CD4-positive, alpha-beta T cell treated with Interleukin-6 for 4 hours (primary cell): ENCODE results near the gene FNDC8.
"Not testable (repeated sequence)": the region's sequence is repeated elsewhere in the genome, so short reads cannot be mapped to it uniquely, and the experiment has no call there.

Experiments used
- DNase-seq: peaks from one replicate; pipeline ENCODE4 v3.0.0-alpha.2; 2020; ENCODE audit warnings: mixed read lengths

Gene FNDC8

DNA sequence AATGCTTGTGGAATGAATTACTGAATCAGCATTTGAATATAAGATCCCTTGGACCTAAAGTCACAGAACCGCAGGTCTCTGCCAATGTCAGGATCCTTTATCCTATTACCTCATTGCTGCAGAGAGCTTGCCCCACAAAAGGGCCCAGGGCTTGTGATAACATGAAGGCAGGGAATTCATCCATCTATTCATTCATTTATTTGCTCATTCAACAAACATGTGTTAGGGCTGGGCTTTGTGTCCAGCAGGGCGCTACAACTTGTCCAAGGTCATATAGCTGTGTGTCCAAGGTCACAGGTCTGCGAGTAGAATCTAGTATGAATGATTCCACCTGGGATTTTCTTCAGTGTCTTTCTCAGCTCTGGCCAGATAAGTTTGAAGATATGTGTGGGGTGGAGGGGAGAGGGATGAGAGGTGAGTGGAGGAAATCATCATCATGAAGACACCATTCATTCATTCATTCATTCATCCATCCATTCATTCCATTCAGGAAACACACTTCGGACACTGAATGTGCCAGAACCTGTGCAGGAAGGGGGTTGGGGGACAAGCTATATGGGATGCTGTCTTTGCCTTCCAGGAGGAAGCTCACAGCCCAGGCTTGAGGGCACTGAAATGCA is 24.9 kb downstream of the FNDC8 start:
- DNase-seq: no peak

DNA sequence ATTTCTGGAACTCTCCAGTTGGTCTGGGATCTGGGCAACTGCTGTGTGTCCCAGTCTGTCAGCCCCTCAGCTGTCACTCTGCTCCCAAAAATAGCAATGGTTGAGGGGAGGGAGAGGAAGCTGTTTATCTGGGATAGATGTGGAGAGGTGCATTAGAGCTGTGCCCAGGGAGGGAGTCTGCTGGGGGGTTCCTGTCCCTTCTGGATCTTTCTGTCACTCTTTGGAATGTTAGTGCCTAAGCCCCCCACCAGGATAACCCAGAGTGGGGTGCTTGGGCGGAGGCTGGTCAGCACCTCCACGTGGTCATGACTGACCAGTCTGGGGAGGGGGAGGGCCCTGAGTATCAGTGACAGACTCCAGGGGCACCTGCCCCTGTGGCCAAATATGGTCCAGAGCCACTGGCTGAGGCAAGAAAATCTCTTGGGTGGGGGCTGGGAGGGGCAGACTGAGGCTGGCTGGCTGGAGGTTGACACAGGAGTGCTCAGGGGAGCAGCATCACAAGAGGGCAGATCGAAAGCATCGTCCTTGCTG is 26.0 kb downstream of the FNDC8 start, which contains the start of gene UNC45B:
UNC45B (plus strand) TSS at position 443 of the 531 bp plus-strand sequence. CDS start 447 bp downstream, outside the sequence.
- no peak for DNase-seq

DNA sequence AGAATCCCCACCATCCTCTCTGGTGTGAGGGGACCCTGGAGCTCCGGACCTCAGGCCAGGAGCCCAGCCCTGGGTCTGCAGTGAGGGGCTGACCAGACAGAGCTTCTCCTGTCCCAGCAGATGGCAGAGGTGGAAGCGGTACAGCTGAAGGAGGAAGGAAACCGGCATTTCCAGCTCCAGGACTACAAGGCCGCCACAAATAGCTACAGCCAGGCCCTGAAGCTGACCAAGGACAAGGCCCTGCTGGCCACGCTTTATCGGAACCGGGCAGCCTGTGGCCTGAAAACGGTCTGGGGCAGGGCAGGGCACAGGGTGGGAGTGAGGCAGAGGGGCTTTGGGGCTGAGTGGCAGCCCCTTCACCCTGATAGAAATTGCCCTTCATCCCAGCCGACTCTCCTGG is 26.7 kb downstream of the FNDC8 start:
- DNase-seq: no peak

DNA sequence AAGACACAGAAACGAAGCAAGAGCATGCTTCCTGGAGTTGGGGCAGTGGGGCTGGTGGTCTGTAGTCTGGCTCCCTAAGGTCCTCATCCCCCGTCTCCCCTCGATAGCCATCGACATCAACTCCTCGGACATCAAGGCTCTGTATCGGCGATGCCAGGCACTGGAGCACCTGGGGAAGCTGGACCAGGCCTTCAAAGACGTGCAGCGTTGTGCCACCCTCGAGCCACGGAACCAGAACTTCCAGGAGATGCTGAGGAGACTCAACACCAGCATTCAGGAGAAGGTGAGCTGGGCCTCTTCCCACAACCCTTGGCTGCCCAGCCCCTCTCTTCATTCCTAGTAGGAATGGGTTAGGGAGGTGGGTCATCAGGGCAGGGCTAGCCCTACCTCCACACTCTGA is 28.5 kb downstream of the FNDC8 start:
- no peak for DNase-seq

DNA sequence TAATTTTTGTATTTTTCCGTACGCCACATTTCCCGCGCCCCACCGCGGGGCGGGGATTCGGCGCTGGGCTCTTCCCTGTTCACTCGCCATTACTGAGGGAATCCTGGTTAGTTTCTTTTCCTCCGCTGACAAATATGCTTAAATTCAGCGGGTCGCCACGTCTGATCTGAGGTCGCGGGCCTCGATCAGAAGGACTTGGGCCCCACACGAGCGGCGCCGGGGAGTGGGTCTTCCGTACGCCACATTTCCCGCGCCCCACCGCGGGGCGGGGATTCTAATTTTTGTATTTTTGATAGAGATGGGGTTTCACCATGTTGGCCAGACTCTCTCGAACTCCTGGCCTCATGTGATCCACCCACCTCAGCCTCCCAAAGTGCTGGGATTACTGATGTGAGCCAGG is 29.7 kb downstream of the FNDC8 start:
- DNase-seq: not testable (repeated sequence)

DNA sequence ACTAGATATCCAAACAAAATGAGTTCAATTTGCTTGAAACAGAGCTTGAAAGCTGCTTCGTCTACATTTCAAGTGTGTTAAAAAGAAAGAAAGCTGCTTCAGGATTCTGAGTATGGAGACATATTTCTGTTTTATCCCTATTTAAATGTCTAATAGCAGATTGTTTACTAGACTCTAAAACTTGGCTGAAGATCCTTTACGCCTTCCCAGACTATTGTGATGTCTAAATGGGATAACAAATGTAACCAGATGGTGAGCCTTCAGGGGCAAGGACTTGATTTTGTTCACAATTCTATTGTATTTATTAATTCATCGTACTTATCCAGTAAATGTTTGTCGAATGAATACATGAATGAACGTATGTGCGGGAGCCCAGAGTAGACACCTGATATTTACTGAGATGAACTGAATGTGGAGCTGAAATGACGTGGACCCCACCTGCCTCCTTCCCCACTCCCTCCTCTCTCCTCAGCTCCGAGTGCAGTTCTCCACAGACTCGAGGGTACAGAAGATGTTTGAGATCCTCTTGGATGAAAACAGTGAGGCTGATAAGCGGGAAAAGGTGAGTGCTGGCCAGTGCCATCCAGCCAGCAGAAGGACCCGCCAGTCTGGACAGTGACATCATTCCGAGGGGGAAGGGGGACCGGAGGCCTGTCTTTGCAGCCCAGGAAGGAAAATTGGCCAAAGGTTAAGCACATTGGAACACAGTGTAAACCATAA is 31.2 kb downstream of the FNDC8 start:
- DNase-seq: no peak

DNA sequence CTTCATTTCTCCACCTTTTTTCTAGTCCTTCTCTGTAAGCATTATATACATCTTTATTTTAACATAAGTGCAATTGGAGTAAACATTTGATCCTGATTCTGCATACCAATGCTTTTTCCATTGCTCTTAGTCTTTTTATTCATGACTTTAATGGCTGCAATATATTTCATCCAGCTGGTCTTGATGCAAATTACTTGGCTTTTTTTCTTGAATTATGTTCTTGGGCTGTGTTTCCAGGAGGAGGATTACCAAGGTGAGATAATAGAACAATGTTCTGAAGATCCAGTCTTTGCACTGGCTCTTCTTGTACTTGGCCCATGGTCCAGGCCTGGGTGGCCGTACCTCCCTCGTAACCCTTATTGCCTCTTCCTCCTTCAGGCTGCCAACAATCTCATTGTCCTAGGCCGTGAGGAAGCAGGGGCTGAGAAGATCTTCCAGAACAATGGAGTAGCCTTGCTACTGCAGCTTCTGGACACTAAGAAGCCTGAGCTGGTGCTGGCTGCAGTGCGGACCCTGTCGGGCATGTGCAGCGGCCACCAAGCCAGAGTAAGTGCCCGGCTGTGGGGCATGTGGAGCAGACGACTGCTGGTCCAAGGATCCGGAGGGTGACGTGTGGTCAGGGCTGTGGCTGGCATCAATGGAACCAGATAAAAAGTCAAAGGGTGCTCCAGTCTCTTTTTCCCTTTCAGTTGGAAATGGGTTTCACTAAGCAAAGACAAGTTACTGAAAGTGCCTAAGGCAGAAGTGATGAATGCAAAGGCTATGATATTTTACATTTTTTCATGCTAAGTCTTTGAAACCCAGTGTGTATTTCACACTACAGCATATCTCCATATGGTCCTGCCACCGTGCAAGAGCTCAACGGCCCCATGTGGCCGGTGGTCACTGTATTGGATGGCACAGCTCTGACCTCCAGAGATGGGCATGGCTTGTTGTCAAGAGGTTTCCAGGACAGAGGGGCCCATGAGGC is 33.1 kb downstream of the FNDC8 start:
- no peak for DNase-seq

DNA sequence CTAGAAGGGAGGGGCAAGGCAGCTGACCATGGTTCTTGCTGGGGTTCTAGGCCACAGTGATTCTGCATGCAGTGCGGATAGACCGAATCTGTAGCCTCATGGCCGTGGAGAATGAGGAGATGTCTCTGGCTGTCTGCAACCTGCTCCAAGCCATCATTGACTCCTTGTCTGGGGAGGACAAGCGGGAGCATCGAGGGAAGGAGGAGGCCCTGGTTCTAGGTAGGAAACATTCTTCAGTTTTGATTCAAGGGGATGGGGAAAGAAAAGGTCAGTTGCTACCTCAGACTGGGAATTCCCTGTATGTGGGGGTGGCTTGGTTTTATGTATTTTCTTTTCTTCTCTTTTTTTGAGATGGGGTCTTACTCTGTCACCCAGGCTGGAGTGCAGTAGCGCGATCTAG is 33.8 kb downstream of the FNDC8 start:
- DNase-seq: no peak

DNA sequence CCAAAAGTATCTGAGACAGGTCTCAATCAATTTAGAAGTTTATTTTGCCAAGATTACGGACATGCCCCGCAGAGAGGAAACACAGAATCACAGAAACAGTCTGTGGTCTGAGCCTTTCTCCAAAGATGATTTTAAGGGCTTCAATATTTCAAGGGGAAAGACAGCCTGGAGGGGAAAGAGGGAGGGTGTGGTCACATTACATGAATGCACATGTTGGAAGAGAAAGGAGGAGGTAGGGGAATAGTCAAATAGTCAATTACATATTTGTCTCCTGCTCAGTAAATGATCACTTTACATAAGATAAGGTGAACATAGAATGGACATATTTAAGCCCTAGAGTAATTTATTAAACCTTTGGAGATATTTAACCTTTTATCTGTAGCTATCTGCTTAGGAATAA is 38.5 kb downstream of the FNDC8 start:
- no peak for DNase-seq

DNA sequence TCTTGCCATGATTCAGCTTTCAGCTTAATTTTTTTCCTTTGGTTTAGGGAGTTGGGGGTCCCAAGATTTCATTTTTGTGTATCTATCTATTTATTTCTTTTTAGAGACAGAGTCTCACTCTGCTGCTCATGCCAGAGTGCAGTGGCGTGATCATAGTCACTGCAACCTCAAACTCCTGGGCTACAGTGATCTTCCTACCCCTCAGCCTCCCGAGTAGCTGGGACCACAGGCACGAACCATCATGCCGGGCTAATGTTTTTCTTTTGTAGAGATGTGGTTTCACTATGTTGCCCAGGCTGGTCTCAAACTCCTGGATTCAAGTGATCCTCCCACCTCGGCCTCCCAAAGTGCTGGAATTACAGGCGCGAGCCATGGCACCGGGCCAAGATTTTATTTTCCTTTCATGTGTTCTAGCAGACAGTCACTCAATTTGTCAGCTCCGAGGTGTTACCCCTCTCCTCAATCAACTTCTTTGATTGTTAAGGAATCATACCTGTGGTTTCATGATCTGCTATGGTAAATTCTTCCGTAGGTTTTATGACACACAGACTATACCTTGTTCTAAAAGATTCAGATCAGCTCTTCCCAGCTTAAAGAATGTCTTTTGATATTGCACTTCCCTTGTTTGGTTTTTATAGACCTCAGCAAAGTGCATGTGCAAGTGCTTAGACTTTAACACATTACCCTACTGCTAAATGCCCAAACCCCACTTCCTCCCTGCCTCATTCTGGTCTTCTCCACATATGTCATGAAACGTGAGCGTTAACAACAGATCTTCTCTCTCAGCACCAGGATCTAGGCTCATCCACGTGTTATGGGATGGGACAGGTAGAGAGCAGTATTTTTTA is 39.2 kb downstream of the FNDC8 start:
- peak; percentile 59 for DNase-seq

DNA sequence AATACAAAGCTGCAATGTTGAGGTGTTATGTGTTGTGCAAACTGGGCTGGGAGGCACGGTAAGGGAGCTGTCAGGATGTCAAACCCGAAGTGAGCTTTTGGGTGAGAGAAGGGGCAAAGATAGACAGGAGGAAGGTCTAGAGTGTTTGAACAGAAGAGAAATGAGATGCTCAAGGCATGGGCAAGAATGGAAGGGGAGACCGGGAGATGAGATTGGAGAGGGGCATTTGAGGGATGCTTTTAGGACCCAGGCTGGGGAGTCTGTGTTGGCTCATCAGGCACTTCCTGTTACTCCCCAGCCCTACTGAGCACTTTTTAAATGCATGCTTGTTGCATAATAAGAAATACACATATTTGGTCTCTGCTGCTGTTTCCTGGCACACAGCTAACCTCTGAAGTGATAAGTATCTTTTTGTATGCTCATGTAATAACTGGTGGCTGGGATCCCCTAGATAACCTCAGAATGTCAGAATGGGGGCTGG is 39.9 kb downstream of the FNDC8 start:
- DNase-seq: peak; percentile 52

DNA sequence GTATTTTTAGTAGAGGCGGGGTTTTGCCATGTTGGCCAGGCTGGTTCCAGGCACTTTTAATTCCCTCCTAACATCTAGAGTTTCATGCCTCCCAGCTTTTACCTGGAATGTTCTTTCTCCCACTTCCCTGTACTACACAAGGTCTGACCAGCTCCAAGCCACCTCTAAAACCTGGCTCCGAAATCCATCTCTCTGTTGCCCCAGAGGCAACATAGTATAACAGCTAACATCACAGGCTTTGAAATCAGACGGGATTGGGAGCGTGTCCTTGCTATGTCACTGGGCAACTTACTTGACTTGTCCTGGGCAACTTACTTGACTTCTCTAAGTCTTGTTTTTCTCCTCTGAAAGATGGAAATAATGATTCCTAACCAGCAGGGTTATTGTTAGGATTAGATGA is 41.3 kb downstream of the FNDC8 start:
- no peak for DNase-seq

DNA sequence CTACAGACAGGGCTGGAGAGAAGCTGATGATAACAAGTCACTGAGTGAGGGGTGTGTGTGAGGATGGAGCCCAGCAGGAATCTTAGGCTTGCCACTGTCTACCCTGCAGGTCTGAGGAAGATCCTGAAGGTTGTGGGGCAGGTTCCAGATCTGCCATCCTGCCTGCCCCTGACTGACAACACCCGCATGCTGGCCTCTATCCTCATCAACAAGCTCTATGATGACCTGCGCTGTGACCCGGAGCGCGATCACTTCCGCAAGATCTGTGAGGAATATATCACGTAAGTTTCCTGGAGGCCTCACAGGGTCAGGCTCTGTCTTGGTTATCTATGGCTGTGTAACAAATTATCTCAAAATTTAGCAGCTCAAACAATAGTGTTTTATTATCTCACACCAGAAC is 42.5 kb downstream of the FNDC8 start:
- no peak for DNase-seq

DNA sequence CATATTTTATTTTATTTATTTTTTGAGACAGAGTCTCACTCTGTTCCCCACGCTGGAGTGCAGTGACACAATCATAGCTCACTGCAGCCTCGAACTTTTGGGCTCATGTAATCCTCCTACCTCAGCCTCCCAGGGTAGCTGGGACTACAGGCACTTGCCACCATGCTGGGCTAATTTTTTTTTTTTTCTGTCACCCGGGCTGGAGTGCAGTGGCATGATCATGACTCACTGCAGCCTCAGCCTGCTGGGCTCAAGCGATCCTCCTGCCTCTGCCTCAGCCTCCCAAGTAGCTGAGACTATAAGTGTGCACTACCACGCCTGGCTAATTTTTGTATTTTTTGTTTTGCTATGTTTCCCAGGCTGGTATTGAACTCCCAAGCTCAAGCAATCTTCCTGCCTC is 43.3 kb downstream of the FNDC8 start:
- DNase-seq: no peak

DNA sequence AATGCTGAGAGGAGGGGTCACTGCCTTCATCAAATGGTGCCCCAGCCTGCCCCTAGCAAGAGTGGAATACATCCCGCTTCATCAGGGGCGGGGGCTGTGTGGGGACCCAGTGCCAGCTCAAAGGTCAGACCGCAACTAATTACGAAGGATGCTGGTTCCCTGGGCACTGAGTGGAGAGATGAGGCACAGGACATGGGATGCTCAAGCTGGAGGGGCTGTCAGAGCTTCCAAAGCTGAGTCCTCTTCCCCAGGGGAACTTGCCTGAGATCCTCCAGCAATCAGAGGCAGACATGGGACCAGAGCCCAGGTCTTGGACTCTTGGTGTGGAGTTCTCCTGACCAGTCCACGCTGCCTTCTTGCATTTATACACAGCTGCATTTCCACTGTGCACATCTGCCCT is 45.1 kb downstream of the FNDC8 start:
- no peak for DNase-seq

DNA sequence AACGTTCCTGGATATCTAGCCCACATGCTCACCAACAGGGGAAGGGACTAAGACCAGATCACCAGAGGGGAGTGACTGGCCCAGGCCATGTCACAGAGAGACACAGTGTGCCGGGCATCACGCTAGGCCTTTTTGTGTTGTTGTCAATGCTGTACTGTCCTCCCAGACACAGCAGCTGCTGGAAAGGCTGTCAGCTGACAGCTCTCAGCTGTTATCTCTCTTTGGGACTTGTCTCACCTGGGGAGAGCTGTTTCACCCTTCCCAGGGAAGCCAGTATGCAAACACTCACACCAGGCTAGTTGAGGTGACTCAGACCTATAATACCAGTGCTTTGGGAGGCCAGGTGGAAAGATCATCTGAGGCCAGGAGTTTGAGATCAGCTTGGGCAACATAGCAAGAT is 45.6 kb downstream of the FNDC8 start:
- no peak for DNase-seq

DNA sequence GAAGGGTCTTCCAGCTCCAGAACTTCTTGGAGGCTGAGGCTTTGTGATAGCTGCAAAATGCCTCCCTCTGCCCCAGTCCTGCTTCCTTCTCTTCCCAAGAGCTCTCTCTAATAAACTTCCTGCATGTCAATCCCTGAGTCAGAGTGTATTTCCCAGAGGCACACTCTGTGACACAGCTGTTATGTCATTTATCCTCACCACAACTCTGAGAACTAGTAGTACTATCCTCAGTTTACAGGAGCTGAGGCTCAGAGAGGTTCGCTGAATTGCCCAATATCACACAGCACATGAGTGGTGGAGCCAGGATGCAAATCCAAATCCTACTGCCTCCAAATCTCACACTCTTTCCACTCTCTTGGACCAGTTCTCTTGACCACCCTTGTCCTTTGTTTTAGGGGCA is 46.3 kb downstream of the FNDC8 start:
- DNase-seq: no peak

DNA sequence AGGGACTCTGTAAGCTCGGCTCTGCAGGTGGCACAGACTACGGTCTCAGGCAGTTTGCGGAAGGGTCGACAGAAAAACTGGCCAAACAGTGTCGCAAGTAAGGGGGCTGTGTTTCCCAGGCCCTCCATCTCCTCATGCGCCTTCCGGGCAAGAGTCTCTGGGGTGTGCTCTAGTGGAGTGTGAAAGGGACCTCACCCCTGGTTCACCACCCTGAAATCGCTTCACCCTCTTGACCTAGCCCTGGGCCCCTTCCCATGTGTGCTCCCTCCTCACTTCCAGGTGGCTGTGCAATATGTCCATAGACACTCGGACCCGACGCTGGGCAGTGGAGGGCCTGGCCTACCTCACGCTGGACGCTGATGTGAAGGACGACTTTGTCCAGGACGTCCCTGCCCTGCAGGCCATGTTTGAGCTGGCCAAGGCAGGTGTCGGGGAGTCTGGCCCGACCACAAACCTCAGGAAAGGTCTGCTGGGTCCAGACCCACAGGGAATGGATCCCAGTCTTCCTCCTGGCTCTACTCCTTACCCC is 48.5 kb downstream of the FNDC8 start:
- DNase-seq: no peak

DNA sequence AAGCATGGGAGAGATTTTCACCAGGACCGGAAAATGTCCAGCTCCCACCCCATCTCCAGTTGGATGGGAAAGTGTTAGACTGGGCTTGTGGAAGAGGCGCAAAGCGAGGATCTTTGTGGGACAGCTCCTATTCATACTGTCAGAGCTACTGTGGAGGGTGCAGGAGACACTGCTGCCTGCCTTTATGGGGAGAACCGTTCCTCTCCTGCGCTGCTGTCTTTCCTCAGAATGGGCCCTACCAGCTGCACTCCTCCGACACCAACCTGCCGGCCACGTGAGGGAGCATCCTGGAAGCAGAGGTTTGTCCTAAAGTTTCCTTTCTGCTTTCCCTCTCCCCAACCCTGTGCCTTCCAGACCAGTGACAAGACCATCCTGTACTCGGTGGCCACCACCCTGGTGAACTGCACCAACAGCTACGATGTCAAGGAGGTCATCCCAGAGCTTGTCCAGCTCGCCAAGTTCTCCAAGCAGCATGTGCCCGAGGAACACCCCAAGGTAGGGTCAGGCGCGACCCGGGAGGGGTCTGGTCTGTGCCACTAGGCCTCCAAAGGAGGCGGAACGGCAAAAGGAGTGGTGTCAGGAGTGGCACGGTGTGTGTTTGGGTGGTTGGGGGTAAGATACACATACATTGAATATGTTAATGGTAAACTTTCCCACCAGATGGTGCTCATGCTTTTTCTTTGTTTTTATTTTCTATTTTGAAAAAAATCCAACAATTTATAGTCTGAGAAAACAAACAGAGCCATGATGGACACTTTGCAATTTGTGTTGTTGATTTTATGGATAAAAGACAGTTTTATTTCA is 49.8 kb downstream of the FNDC8 start:
- peak; percentile 42 for DNase-seq

DNA sequence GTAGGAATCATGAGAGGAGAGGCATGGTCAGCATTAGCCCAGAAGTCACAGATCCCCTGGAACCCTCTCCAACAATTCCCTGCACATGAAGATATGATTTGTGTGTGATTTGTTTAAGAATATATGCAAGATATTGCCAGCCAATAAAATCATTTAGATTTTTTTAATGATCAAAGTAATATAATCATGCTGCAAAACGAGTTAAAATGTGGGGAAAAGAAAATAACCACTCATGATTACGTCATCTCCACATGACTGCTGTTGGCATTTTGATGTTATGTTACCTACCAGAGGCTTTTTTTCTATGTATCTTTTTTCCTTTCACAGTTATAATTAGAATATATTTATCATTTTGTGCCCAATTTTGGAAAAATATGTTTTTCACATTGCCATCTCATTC is 50.4 kb downstream of the FNDC8 start:
- no peak for DNase-seq

DNA sequence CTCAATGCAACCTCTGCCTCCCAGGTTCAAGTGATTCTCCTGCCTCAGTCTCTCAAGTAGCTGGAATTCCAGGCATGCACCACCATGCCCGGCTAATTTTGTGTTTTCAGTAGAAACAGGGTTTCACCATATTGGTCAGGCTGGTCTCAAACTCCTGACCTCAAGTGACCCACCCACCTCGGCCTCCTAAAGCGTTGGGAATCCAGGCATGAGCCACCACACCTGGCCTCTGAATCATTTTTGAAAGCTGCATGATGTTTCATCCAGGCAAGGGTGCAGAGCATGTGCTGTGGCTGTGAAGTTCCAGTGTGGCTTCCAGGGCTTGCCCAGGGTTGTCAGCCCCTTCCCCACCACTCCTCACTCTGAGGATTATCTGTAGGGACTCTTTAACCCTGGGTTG is 50.9 kb downstream of the FNDC8 start:
- DNase-seq: not testable (repeated sequence)
